Stimulated activated naive B cell treated with anti-CD40 and anti-IgM and Interleukin-4, amounts not matched to agents 10 μg/mL and 1 μg/mL and 100 μg/mL, for 72 hours (primary cell): ENCODE measurements around the gene ZNF626.
"Not testable (repeated sequence)": the region's sequence is repeated elsewhere in the genome, so short reads cannot be mapped to it uniquely, and the experiment has no call there.

Experiments
- ATAC-seq, 2 donors: fragments of 150-1000 bp; cut with Tn5 transposase; replicated peaks; 2 replicates each; pipeline ENCODE4 v1.10.0; 2021; ENCODE audit warnings: moderate library complexity in 1 of 2
- DNase-seq: peaks from one replicate; pipeline ENCODE4 v3.0.0; 2021
- H3K27ac Mint-ChIP-seq: one replicate; pipeline ENCODE4 v1.8.0; 2022; ENCODE audit warnings: mild to moderate bottlenecking, mixed read lengths
- H3K27me3 Mint-ChIP-seq, 2 donors: one replicate each; pipeline ENCODE4 v1.8.0; 2022; ENCODE audit warnings: mixed read lengths in 2 of 2
- H3K36me3 Mint-ChIP-seq, 2 donors: one replicate each; pipeline ENCODE4 v1.8.0; 2022; ENCODE audit warnings: mixed read lengths in 2 of 2, mild to moderate bottlenecking in 1 of 2
- H3K4me1 Mint-ChIP-seq, 2 donors: one replicate each; pipeline ENCODE4 v1.8.0; 2022; ENCODE audit warnings: mixed read lengths in 2 of 2, mild to moderate bottlenecking in 1 of 2
- H3K4me3 Mint-ChIP-seq, 2 donors: one replicate each; pipeline ENCODE4 v1.8.0; 2022; ENCODE audit warnings: mild to moderate bottlenecking in 2 of 2, mixed read lengths in 2 of 2, moderate library complexity in 1 of 2
- H3K9me3 Mint-ChIP-seq, 2 donors: one replicate each; pipeline ENCODE4 v1.8.0; 2022; ENCODE audit warnings: mixed read lengths in 2 of 2, mild to moderate bottlenecking in 1 of 2

The ZNF626 gene

DNA sequence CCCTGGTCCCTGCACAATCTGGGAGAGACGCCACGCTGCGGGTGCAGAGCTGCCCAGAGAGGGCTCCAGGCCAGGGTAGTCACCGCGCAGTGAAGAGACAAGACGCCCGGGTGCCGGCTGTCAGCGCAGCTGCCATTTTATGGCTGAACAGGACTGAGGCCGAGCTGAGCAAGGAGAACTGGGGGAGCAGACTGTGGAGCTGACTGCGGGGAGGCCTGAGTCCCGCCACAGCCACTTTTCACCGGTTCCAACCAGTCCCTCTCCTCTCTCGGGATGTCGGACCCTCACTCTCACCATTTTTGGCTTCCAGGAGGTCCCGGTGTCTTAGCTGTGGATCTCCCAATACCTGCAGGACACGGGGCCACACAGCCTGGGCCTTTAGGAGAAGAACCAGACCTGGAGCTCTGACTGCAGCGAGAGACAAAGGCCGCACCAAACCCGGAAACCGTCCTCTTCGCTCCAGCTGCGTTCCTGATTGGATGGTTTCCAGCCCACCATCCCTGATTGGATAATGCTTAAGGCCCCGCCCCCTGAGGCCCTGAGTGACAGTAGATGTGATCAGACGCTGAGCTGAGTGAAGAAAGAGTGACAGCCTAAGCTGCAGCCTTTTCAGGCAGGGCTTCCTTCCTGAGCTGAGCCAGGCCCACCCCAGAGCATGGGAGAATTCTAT, at the start of gene ZNF626:
Gene ZNF626, minus strand, starts transcription at position 422 of the 670 bp plus-strand sequence. Its CDS starts 125 bp downstream, at position 297.
- no peaks in the 10 kb centered on the region for H3K27me3 Mint-ChIP-seq
- peak within 1 kb of the TSS; percentile 96 for H3K4me3 Mint-ChIP-seq
- peaks cover 15 to 24% of the 10 kb centered on the region in 2 donors for H3K9me3 Mint-ChIP-seq
- ATAC-seq, result peak; percentile 93 to 95
- H3K27ac Mint-ChIP-seq, result peak within 1 kb of the TSS; percentile 99
- DNase-seq, result peak; percentile 94
- peaks cover 30 to 56% of the 10 kb centered on the region in 2 donors for H3K4me1 Mint-ChIP-seq
- H3K36me3 Mint-ChIP-seq, result peaks cover 52 to 60% of the 10 kb centered on the region in 2 donors

DNA sequence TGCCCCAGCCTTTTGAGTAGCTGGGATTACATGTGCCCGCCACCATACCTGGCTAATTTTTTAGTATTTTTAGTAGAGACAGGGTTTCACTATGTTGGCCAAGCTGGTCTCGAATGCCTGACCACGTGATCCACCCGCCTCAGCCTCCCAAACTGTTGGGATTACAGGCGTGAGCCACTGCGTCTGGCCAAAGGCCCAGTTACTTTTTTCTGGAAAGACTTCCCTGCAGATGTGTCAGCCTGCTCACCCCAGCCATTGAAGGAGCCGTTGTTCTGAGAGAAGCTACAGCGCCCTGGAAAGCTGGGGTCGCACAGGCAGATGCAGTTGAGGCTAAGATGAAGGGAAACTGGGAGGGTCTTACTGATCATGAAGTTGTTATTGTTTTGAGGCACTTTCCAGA, 7.9 kb upstream of the ZNF626 start:
- Mint-ChIP-seq H3K4me3 (no peak overlapping the region), H3K36me3 (peaks cover 4 to 6% of the 10 kb centered on the region in 2 donors), H3K9me3 (peaks cover 0 to 4% of the 10 kb centered on the region in 2 donors), H3K27ac (no peak overlapping the region), H3K4me1 (peaks cover 10 to 17% of the 10 kb centered on the region in 2 donors), H3K27me3 (peaks cover 0 to 5% of the 10 kb centered on the region in 2 donors)
- DNase-seq (no peak), ATAC-seq (no peak)

DNA sequence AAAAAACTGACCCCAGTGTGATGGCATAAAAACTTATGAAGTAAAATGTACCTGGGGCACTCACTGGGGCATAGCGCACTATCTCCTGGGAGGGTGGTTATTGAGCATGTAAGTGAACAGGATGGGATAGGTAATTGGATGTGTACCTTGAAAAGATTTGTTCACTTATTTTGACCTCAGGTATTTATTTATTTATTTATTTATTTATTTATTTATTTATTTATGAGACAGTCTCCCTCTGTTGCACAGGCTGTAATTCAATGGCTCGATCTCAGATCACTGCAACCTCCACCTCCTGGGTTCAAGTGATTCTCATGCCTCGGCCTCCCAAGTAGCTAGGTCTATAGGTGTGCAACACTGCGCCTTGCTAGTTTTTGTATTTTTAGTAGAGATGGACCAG, 5.9 kb upstream of the ZNF626 start:
- peaks cover 0 to 5% of the 10 kb centered on the region in 2 donors for H3K27me3 Mint-ChIP-seq
- DNase-seq (no peak), ATAC-seq (no peak)
- H3K36me3 Mint-ChIP-seq, result peaks cover 7 to 14% of the 10 kb centered on the region in 2 donors
- no peak overlapping the region for H3K27ac Mint-ChIP-seq
- H3K9me3 Mint-ChIP-seq, result peaks cover 4 to 14% of the 10 kb centered on the region in 2 donors
- no peak overlapping the region for H3K4me3 Mint-ChIP-seq
- peaks cover 20 to 32% of the 10 kb centered on the region in 2 donors for H3K4me1 Mint-ChIP-seq

DNA sequence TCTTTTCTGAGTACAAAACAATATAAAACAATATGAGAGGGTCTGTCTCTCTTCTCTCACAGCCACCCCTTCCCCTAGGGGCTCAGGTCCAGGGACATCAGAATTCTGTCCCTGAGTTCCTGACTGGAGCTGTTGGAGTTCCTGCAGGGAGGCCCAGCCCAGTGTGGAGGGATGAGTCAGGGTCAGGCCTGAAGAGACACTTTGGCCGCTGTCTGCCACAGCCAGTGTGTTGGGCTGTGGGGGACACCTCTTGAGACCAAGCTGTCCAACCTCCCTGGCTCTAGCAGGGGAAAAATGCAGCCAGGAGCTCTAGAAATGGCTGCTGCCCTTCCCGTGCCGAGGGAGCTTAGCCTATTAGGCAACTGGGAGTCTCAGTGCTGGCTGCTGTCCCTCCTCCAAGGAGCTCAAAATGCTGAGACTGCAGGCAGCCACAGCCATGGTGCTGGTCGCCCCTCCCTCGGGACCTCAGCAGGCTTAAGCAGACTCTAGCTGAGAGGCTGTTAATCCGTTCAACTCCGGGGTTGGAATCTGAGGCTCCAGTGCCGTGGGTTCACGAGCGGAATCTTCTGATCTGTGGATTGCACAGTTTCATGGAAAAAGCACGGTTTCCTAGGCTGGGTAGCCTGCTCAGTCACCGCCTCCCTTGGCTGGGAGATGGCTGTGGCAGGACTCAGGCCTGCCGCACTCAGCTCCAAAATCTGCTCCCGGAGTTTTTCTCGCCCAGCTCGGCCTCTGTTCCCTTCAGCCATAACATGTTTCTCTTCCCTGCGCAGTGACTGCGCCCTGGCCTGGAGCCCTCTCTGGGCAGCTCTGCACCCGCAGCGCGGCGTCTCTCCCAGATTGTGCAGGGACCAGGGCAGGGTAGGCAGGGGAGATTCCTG, 3.8 kb upstream of the ZNF626 start:
- Mint-ChIP-seq H3K4me3 (peak overlapping the region; percentile 72 to 77), H3K27me3 (no peaks in the 10 kb centered on the region), H3K4me1 (peaks cover 20 to 32% of the 10 kb centered on the region in 2 donors), H3K36me3 (peaks cover 16 to 25% of the 10 kb centered on the region in 2 donors), H3K9me3 (peaks cover 4 to 15% of the 10 kb centered on the region in 2 donors), H3K27ac (peak overlapping the region; percentile 94)
- no peak for DNase-seq
- peak; percentile 3 to 7 for ATAC-seq

DNA sequence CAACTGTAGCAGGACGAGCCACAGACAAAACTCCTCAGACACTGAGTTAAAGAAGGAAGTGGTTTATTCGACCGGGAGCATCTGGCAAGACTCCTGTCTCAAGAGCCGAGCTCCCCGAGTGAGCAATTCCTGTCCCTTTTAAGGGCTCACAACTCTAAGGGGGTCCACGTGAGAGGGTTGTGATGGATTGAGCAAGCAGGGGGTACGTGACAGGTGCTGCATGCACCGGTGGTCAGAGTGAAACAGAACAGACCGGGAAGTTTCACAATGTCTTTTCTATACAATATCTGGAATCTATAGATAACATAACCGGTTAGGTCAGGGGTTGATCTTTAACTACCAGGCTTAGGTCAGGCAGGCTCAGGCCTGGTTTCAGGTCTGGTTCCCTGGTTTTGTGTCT, 3.1 kb upstream of the ZNF626 start:
- ATAC-seq (peak; percentile 16 to 19), DNase-seq (peak; percentile 68)
- Mint-ChIP-seq H3K27ac (peak overlapping the region; percentile 94), H3K9me3 (peaks cover 4 to 13% of the 10 kb centered on the region in 2 donors), H3K4me1 (peaks cover 20 to 32% of the 10 kb centered on the region in 2 donors), H3K36me3 (peaks cover 21 to 31% of the 10 kb centered on the region in 2 donors), H3K4me3 (peak overlapping the region; percentile 72 to 77)
- H3K27me3 Mint-ChIP-seq, result not testable (repeated sequence)

DNA sequence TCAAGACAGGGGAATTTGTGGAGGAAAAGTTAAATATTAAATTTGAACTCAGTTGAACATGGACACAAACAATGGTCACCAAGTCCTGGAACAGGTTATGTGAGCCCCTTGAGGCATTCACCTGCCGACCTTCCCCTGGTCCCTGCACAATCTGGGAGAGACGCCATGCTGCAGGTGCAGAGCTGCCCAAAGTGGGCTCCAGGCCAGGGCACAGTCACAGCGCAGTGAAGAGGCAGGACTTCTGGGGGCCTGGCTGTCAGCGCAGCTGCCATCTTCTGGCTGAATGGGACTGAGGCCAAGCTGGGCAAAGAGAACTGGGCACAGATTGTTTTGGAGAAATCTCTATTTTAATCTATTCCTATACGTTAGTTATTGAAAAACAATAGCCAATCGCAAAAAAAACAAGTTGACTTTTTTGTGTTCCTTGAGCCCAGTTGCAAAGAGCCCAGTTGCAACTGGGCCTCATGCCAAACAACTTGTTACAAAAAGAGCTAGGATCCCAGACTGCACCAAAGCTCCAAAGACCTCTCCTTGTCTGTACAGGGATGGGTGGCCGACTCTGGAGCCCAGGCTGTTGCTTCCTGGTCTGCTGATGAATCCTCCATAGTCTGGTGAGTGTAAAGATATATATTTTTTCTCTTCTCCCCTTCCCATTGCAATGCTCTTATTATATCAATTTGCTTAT, 1.2 kb upstream of the ZNF626 start:
- H3K27ac Mint-ChIP-seq, result peak overlapping the region; percentile 42
- H3K4me3 Mint-ChIP-seq, result no peak overlapping the region
- no peak for DNase-seq
- H3K27me3 Mint-ChIP-seq, result no peaks in the 10 kb centered on the region
- H3K9me3 Mint-ChIP-seq, result peaks cover 8 to 19% of the 10 kb centered on the region in 2 donors
- peaks cover 40 to 47% of the 10 kb centered on the region in 2 donors for H3K36me3 Mint-ChIP-seq
- peaks cover 28 to 49% of the 10 kb centered on the region in 2 donors for H3K4me1 Mint-ChIP-seq
- ATAC-seq, result no peak

DNA sequence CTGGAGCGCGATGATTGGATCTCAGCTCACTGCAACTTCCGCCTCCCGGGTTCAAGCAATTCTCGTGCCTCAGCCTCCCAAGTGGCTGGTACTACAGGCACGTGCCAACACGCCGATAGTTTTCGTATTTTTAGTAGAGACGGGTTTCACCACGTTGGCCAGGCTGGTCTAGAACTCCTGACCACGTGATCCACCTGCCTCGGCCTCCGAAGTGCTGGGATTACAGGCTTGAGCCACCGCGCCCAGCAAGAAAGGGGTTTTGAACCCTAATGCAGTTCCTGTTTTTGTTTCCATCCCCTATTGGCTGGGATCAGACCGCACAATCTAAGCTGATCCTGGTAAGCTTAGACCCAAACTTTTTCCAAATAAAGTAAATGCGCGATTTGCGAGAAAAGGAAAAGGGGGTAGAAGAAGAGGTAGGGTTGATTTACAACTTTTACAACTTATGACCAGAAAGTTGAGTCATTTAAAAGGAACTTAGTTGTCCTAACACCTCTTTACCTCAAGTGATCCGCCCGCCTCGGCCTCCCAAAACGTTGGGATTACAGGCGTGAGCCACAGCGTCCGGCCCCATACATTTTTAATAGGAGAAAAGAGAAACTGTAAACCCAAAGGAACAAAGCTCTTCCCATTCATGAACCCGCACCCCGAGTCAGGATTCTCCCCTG, 764 bp downstream of the ZNF626 start:
- peaks cover 15 to 22% of the 10 kb centered on the region in 2 donors for H3K9me3 Mint-ChIP-seq
- H3K27ac Mint-ChIP-seq, result peak overlapping the region; percentile 99
- H3K27me3 Mint-ChIP-seq, result no peaks in the 10 kb centered on the region
- H3K4me1 Mint-ChIP-seq, result peaks cover 29 to 51% of the 10 kb centered on the region in 2 donors
- DNase-seq (no peak), ATAC-seq (no peak)
- H3K4me3 Mint-ChIP-seq, result peak overlapping the region; percentile 96
- H3K36me3 Mint-ChIP-seq, result peaks cover 57 to 63% of the 10 kb centered on the region in 2 donors

DNA sequence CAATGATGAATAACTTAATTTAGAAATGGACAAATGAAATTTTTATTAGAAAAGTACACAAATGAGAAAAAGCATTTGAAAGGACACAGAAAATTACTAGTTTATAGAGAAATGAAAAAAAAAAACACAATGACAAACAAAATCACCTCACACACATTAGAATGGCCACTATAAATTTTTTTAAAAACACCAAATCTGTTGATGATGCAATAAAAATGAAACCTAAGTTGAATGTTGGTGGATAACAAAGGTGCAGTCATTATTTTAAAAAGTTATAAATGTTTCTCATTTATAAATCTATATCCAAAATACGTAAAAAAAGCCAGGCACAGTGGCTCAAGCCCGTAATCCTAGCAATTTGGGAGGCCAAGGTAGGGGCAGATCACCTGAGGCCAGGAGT, 20.8 kb downstream of the ZNF626 start:
- Mint-ChIP-seq H3K4me1 (peaks cover 3 to 4% of the 10 kb centered on the region in 2 donors), H3K27ac (no peak overlapping the region), H3K9me3 (peaks cover 6 to 13% of the 10 kb centered on the region in 2 donors), H3K4me3 (no peak overlapping the region), H3K27me3 (no peaks in the 10 kb centered on the region), H3K36me3 (peaks cover 64 to 76% of the 10 kb centered on the region in 2 donors)
- DNase-seq (no peak), ATAC-seq (no peak)

DNA sequence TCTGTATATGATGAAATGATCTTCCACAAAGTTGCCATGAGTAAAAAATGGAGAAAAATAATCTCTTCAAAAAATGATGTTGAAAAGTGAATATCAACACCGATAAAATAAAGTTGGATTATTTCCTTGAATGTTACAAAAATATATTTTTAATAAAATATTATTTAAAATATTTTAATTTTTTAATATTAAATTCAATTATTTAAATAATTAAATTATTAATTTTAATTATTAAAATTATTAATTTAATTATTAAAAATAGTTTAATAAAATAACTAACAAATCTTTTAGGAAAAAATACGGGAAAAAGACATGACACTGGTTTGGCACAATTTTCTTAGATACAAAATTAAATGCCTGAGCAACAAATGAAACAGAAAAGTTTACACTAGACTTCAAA, 21.3 kb downstream of the ZNF626 start:
- Mint-ChIP-seq H3K27ac (no peak overlapping the region), H3K4me1 (peaks cover under 1 to 3% of the 10 kb centered on the region in 2 donors), H3K27me3 (no peaks in the 10 kb centered on the region), H3K9me3 (peaks cover 6 to 13% of the 10 kb centered on the region in 2 donors), H3K4me3 (no peak overlapping the region), H3K36me3 (peaks cover 60 to 76% of the 10 kb centered on the region in 2 donors)
- ATAC-seq (no peak), DNase-seq (no peak)

DNA sequence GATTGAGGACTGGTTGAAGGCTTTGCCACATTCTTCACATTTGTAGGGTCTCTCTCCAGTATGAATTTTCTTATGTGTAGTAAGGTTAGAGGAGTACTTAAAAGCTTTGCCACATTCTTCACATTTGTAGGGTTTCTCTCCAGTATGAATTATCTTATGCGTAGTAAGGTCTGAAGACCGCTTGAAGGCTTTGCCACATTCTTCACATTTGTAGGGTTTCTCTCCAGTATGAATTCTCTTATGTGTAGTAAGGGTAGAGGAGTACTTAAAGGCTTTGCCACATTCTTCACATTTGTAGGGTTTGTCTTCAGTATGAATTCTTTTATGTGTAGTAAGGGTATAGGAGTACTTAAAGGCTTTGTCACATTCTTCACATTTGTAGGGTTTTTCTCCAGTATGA, 36.8 kb downstream of the ZNF626 start:
- not testable (repeated sequence) for DNase-seq, H3K4me1 Mint-ChIP-seq, H3K27me3 Mint-ChIP-seq, H3K27ac Mint-ChIP-seq, ATAC-seq, H3K4me3 Mint-ChIP-seq
- Mint-ChIP-seq H3K36me3 (peaks cover 24% of the 10 kb centered on the region in 2 donors), H3K9me3 (peaks cover 16 to 27% of the 10 kb centered on the region in 2 donors)

DNA sequence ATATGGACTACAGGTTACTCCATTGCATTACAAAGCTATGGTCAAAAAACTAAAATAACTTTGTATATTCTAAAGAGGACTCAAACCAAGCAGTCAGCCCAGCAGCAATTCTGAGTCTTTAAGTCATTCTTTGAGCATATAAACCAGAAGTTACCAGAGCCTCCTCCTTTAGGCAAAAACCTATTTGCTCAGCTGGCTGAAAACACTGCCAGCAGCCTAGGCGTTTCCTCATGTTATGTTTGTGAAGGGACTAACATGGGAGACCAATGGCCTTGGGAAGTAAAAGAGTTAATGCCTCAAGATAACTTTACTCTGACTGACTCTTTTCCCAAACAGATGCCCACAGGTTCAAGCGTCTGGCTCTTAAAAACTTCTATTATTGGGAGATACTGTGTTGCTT, 45.3 kb downstream of the ZNF626 start:
- no peak for ATAC-seq

DNA sequence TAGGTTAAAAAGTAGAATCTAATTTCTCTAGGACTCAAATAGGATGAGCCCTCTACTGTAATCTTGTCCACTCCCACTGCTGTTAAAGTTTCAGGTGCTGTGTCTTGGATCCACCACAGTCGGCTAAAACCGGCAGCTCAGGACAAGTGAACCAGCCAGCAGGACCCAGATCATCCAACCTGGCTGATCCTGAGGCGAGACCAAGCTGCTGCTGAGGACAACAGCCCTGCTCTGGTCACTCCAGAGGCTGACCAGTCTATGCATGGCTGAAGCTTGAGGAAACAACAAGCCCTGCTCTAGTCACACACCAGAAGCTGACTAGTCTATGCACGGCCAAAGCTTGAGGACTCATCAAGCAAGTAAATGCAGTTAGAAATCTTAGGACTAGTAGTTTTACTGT, 46.4 kb downstream of the ZNF626 start:
- H3K27ac Mint-ChIP-seq, H3K4me3 Mint-ChIP-seq, DNase-seq, ATAC-seq, H3K27me3 Mint-ChIP-seq, H3K4me1 Mint-ChIP-seq: not testable (repeated sequence)
- Mint-ChIP-seq H3K36me3 (peaks cover 2 to 19% of the 10 kb centered on the region in 2 donors), H3K9me3 (peaks cover 29 to 39% of the 10 kb centered on the region in 2 donors)

More for the DNA sequence above, 45.3 kb downstream of the ZNF626 start:
- H3K27ac Mint-ChIP-seq, result no peak overlapping the region
- peaks cover 0 to 3% of the 10 kb centered on the region in 2 donors for H3K4me1 Mint-ChIP-seq
- H3K27me3 Mint-ChIP-seq, result no peaks in the 10 kb centered on the region
- DNase-seq, result no peak
- peaks cover 8 to 19% of the 10 kb centered on the region in 2 donors for H3K36me3 Mint-ChIP-seq
- peaks cover 29 to 39% of the 10 kb centered on the region in 2 donors for H3K9me3 Mint-ChIP-seq
- no peak overlapping the region for H3K4me3 Mint-ChIP-seq

DNA sequence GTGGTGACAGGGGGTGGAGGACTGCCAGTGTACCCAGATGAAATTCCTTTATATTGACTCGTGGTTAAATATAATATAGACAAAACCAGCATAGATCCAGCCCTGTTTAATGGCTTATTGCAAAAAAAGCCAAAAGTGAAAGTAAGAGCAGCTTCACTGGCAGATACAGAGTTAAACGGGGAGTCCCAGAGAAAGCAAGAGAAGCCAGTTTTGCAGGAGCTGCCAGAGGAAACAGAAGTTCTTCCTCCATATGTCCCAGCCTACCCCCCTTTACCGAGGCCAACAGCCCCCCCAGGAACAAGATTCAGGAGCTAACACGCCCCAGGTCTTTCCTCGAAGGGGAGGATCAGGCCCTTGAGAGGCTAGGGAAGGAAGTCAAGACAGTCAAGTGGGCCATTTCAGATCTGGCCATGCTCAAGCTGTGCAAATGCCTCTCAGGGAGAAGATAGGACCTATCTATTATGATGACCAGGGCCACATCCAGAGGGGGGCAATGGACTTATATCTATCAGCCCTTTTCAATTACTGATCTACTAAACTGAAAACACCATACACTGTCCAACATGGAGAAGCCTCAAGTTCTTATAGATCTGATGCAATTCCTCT, 48.6 kb downstream of the ZNF626 start:
- Mint-ChIP-seq H3K4me1 (peaks cover 0 to 3% of the 10 kb centered on the region in 2 donors), H3K27ac (no peak overlapping the region), H3K27me3 (no peaks in the 10 kb centered on the region), H3K4me3 (no peak overlapping the region), H3K36me3 (peaks cover 4 to 14% of the 10 kb centered on the region in 2 donors), H3K9me3 (peaks cover 27 to 33% of the 10 kb centered on the region in 2 donors)
- DNase-seq (no peak), ATAC-seq (no peak)
